H9 (cell line): ENCODE data around the gene SCN2B. TPM values are rescaled to one million over a fixed set of nuclear protein-coding genes. Genes with fewer than 3 reads are reported as not detected.

ENCODE experiments used
- DNase-seq: peaks from one replicate; pipeline ENCODE4 v3.0.0-alpha.2; 2017
- H2AFZ ChIP-seq: one replicate; pipeline ENCODE4 v1.6.1; 2013; ENCODE audit warnings: mild to moderate bottlenecking, low read length, control low read depth, moderate library complexity
- H2AK5ac ChIP-seq: 2 replicates; pipeline ENCODE4 v1.6.1; 2013; ENCODE audit warnings: low read length, control low read depth, mixed read lengths; ENCODE audit not compliant: insufficient read length
- H2BK120ac ChIP-seq: one replicate; pipeline ENCODE4 v1.6.1; 2013; ENCODE audit warnings: low read depth, mild to moderate bottlenecking, low read length, control low read depth, inconsistent platforms; ENCODE audit not compliant: poor library complexity, severe bottlenecking
- H2BK12ac ChIP-seq: 2 replicates; pipeline ENCODE4 v1.6.1; 2013; ENCODE audit warnings: low read length, control low read depth, mixed read lengths, low read depth; ENCODE audit not compliant: insufficient read length
- H2BK15ac ChIP-seq: 2 replicates; pipeline ENCODE4 v1.6.1; 2013; ENCODE audit warnings: low read depth, low read length, control low read depth
- H2BK20ac ChIP-seq: one replicate; pipeline ENCODE4 v1.6.1; 2013; ENCODE audit warnings: low read depth, mild to moderate bottlenecking, low read length, control low read depth, inconsistent platforms; ENCODE audit not compliant: poor library complexity, severe bottlenecking
- H2BK5ac ChIP-seq: 2 replicates; pipeline ENCODE4 v1.6.1; 2013; ENCODE audit warnings: low read length, control low read depth, mixed read lengths; ENCODE audit not compliant: insufficient read length
- H3K14ac ChIP-seq: 2 replicates; pipeline ENCODE4 v1.6.1; 2013; ENCODE audit warnings: low read length, control low read depth; ENCODE audit not compliant: insufficient read depth
- H3K18ac ChIP-seq: 2 replicates; pipeline ENCODE4 v1.6.1; 2013; ENCODE audit warnings: low read depth, mild to moderate bottlenecking, mixed read lengths, low read length, control low read depth; ENCODE audit not compliant: insufficient read length
- H3K23ac ChIP-seq: 2 replicates; pipeline ENCODE4 v1.6.1; 2013; ENCODE audit warnings: low read length, control low read depth, mixed read lengths, low read depth; ENCODE audit not compliant: insufficient read length
- H3K23me2 ChIP-seq: 2 replicates; pipeline ENCODE4 v1.6.1; 2013; ENCODE audit warnings: low read depth, mild to moderate bottlenecking, mixed read lengths, low read length, control low read depth; ENCODE audit not compliant: insufficient read length, poor library complexity, severe bottlenecking
- H3K27ac ChIP-seq: 2 replicates; pipeline ENCODE4 v1.5.1; 2013; ENCODE audit warnings: low read length, control low read depth, mixed read lengths, low read depth; ENCODE audit not compliant: insufficient read length
- H3K27me3 ChIP-seq: 2 replicates; pipeline ENCODE4 v1.6.1; 2013; ENCODE audit warnings: low read length, control low read depth, inconsistent platforms; ENCODE audit not compliant: insufficient read depth
- H3K4ac ChIP-seq: 2 replicates; pipeline ENCODE4 v1.6.1; 2013; ENCODE audit warnings: low read depth, mild to moderate bottlenecking, control low read depth, inconsistent platforms, low read length, moderate library complexity
- H3K4me1 ChIP-seq: 2 replicates; pipeline ENCODE4 v1.6.1; 2013; ENCODE audit warnings: low read length, control low read depth, inconsistent platforms; ENCODE audit not compliant: insufficient read depth
- H3K4me2 ChIP-seq: 2 replicates; pipeline ENCODE4 v1.6.1; 2013; ENCODE audit warnings: low read length, control low read depth, mixed read lengths; ENCODE audit not compliant: insufficient read length, insufficient read depth
- H3K56ac ChIP-seq: 2 replicates; pipeline ENCODE4 v1.6.1; 2013; ENCODE audit warnings: low read depth, mild to moderate bottlenecking, mixed read lengths, low read length, control low read depth; ENCODE audit not compliant: insufficient read length
- H3K79me1 ChIP-seq: 2 replicates; pipeline ENCODE4 v1.6.1; 2013; ENCODE audit warnings: low read depth, mild to moderate bottlenecking, moderate library complexity, low read length, control low read depth, inconsistent platforms; ENCODE audit not compliant: insufficient read depth, poor library complexity, severe bottlenecking
- H3K79me2 ChIP-seq: 2 replicates; pipeline ENCODE4 v1.6.1; 2013; ENCODE audit warnings: low read length, control low read depth, inconsistent platforms; ENCODE audit not compliant: insufficient read depth
- H3K9ac ChIP-seq: 2 replicates; pipeline ENCODE4 v1.6.1; 2013; ENCODE audit warnings: low read length, control low read depth, mixed read lengths; ENCODE audit not compliant: insufficient read length; ENCODE audit errors: extremely low read depth
- H3K9me3 ChIP-seq: one replicate; pipeline ENCODE4 v1.6.1; 2013; ENCODE audit warnings: low read depth, low read length, inconsistent platforms; ENCODE audit not compliant: control insufficient read depth
- H3T11ph ChIP-seq: one replicate; pipeline ENCODE4 v1.6.1; 2013; ENCODE audit warnings: mild to moderate bottlenecking, low read length, control low read depth, inconsistent platforms
- H4K20me1 ChIP-seq: one replicate; pipeline ENCODE4 v1.6.1; 2013; ENCODE audit not compliant: control insufficient read depth, insufficient read length, insufficient read depth
- H4K5ac ChIP-seq: 2 replicates; pipeline ENCODE4 v1.6.1; 2013; ENCODE audit warnings: low read depth, mild to moderate bottlenecking, mixed read lengths, low read length, control low read depth; ENCODE audit not compliant: insufficient read length
- H4K8ac ChIP-seq: replicated peaks from 2 replicates; pipeline ENCODE4 v1.6.1; 2013; ENCODE audit warnings: low read length, control low read depth, mixed read lengths, low read depth; ENCODE audit not compliant: insufficient read length
- H4K91ac ChIP-seq: 2 replicates; pipeline ENCODE4 v1.6.1; 2013; ENCODE audit warnings: low read depth, mild to moderate bottlenecking, moderate library complexity, mixed read lengths, low read length, control low read depth; ENCODE audit not compliant: insufficient read length
- H3K27ac Mint-ChIP-seq, 3 experiments: 2 replicates in 2 of 3; 3 replicates in 1 of 3; pipeline ENCODE4 v1.8.0; 2020 to 2021; ENCODE audit warnings: mixed read lengths in 3 of 3, mild to moderate bottlenecking in 1 of 3, moderate library complexity in 1 of 3
- H3K27me3 Mint-ChIP-seq: 2 replicates; pipeline ENCODE4 v1.8.0; 2021; ENCODE audit warnings: low read depth, mild to moderate bottlenecking, moderate library complexity, mixed read lengths
- H3K36me3 Mint-ChIP-seq, 3 experiments: 2 replicates in 2 of 3; 3 replicates in 1 of 3; pipeline ENCODE4 v1.8.0; 2020 to 2021; ENCODE audit warnings: low read depth in 3 of 3, mixed read lengths in 3 of 3; ENCODE audit not compliant: insufficient read depth in 1 of 3
- H3K4me1 Mint-ChIP-seq, 2 experiments: 2 replicates each; pipeline ENCODE4 v1.8.0; 2020; ENCODE audit warnings: mixed read lengths in 2 of 2
- H3K4me3 Mint-ChIP-seq, 2 experiments: 2 replicates in 1 of 2; 3 replicates in 1 of 2; pipeline ENCODE4 v1.8.0; 2020 to 2021; ENCODE audit warnings: mild to moderate bottlenecking in 2 of 2, mixed read lengths in 2 of 2, moderate library complexity in 1 of 2
- H3K9me3 Mint-ChIP-seq, 2 experiments: 2 replicates in 1 of 2; 3 replicates in 1 of 2; pipeline ENCODE4 v1.8.0; 2020; ENCODE audit warnings: mild to moderate bottlenecking in 2 of 2, mixed read lengths in 2 of 2, moderate library complexity in 1 of 2
- CTCF ChIP-seq: fragments of 200-600 bp; sonication (generic); conservative IDR thresholded peaks from 3 replicates; pipeline ENCODE4 v1.8.0; 2021; ENCODE audit warnings: antibody characterized with exemption, mild to moderate bottlenecking
- WGBS: extraction: QIAGEN DNeasy Blood & Tissue Kit; methylation state at CpG from one replicate; pipeline ENCODE4 v1.1.7; 2013; ENCODE audit warnings: missing lambda C conversion rate, low lambda C conversion rate, mixed read lengths; ENCODE audit not compliant: insufficient read length; ENCODE audit errors: extremely low coverage; 5-methylcytosine and 5-hydroxymethylcytosine counted together
- total RNA-seq: library from RNA; stranded (reverse); gene quantifications from 2 replicates; pipeline ENCODE4 v1.2.1, GENCODE V29; 2021

Gene SCN2B
- total RNA-seq, 1 experiment from 2014 or later = not detected

- WGBS = no CpG with 5 or more reads among the region's 2 CpGs
- no peak overlapping the region for H3K4me3 Mint-ChIP-seq
Observed at GRCh38 chr11:118136341-118136740, 40.1 kb downstream of the SCN2B start.

More at GRCh38 chr11:118136341-118136740, 40.1 kb downstream of the SCN2B start:
- H3K56ac ChIP-seq = no peak overlapping the region
- H3K4me2 ChIP-seq = no peak overlapping the region
- H3K4me1 ChIP-seq = no peaks in the 10 kb centered on the region
- no peaks in the 10 kb centered on the region for H3K23me2 ChIP-seq
- no peaks in the 10 kb centered on the region for H4K20me1 ChIP-seq
- H3K9ac ChIP-seq = no peak overlapping the region
- no peaks in the 10 kb centered on the region for H3K79me1 ChIP-seq
- no peaks in the 10 kb centered on the region for H3K79me2 ChIP-seq
- no peak overlapping the region for H3K4ac ChIP-seq
- no peak overlapping the region for H3K27ac ChIP-seq
- Mint-ChIP-seq H3K27me3 (peaks cover 46% of the 10 kb centered on the region), H3K9me3 (no peaks in the 10 kb centered on the region), H3K27ac (no peak overlapping the region; a peak in 1 of 7 replicates), H3K4me1 (peaks cover 5 to 6% of the 10 kb centered on the region in 2 experiments), H3K36me3 (no peaks in the 10 kb centered on the region)
- no peak overlapping the region for H2BK5ac ChIP-seq
- no peak overlapping the region for H3T11ph ChIP-seq
- no peak overlapping the region for H2BK20ac ChIP-seq
- H3K18ac ChIP-seq = no peak overlapping the region
- H4K91ac ChIP-seq = no peak overlapping the region
- H2BK12ac ChIP-seq = no peak overlapping the region
- TF ChIP-seq CTCF = no peak
- H3K14ac ChIP-seq = no peak overlapping the region
- H3K9me3 ChIP-seq = no peaks in the 10 kb centered on the region
- no peak overlapping the region for H4K5ac ChIP-seq
- H3K27me3 ChIP-seq = no peaks in the 10 kb centered on the region
- H2BK15ac ChIP-seq = no peak overlapping the region
- no peak overlapping the region for H4K8ac ChIP-seq
- no peak for DNase-seq
- no peak overlapping the region for H3K23ac ChIP-seq
- no peak overlapping the region for H2AK5ac ChIP-seq
- H2BK120ac ChIP-seq = no peak overlapping the region
- H2AFZ ChIP-seq = no peak overlapping the region
